ENCODE measurements around the gene KRTAP12-2. TPM values are rescaled to one million over a fixed set of nuclear protein-coding genes. Genes with fewer than 3 reads are reported as not detected.

The KRTAP12-2 gene
- total RNA-seq, 1 donor, result not detected

GRCh38 chr21:44684483-44684882 lies 17.8 kb upstream of the KRTAP12-2 start:
- H3K4me2 ChIP-seq (ENCODE audit: insufficient read depth, low read length), result no peak overlapping the region
- TF ChIP-seq, protein P1, sequence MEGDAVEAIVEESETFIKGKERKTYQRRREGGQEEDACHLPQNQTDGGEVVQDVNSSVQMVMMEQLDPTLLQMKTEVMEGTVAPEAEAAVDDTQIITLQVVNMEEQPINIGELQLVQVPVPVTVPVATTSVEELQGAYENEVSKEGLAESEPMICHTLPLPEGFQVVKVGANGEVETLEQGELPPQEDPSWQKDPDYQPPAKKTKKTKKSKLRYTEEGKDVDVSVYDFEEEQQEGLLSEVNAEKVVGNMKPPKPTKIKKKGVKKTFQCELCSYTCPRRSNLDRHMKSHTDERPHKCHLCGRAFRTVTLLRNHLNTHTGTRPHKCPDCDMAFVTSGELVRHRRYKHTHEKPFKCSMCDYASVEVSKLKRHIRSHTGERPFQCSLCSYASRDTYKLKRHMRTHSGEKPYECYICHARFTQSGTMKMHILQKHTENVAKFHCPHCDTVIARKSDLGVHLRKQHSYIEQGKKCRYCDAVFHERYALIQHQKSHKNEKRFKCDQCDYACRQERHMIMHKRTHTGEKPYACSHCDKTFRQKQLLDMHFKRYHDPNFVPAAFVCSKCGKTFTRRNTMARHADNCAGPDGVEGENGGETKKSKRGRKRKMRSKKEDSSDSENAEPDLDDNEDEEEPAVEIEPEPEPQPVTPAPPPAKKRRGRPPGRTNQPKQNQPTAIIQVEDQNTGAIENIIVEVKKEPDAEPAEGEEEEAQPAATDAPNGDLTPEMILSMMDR (IDR thresholded peaks at IDR 0.05; ENCODE audit: extremely low read depth, low read depth, low read length), result no peak
- peaks cover 10% of the 10 kb centered on the region for H3K27me3 ChIP-seq (ENCODE audit: insufficient read depth, low read length)
- DNase-seq (ENCODE audit: insufficient read length, low spot score, missing footprints), result no peak
- no peaks in the 10 kb centered on the region for H3K4me1 ChIP-seq (ENCODE audit: insufficient read depth, low read length)
- H4K20me1 ChIP-seq (ENCODE audit: insufficient read depth, low read length), result no peaks in the 10 kb centered on the region
- H2AFZ ChIP-seq (ENCODE audit: low read length), result no peak overlapping the region
- H3K27ac ChIP-seq (ENCODE audit: low read depth, low read length), result no peak overlapping the region
- no peaks in the 10 kb centered on the region for H3K9me3 ChIP-seq (ENCODE audit: low read depth, low read length)
- no peaks in the 10 kb centered on the region for H3K79me2 ChIP-seq (ENCODE audit: insufficient read depth, low read length)
- no peaks in the 10 kb centered on the region for H3K36me3 ChIP-seq (ENCODE audit: insufficient read depth, low read length)
- no peak overlapping the region for H3K4me3 ChIP-seq (ENCODE audit: insufficient read depth, low read length)

DNA sequence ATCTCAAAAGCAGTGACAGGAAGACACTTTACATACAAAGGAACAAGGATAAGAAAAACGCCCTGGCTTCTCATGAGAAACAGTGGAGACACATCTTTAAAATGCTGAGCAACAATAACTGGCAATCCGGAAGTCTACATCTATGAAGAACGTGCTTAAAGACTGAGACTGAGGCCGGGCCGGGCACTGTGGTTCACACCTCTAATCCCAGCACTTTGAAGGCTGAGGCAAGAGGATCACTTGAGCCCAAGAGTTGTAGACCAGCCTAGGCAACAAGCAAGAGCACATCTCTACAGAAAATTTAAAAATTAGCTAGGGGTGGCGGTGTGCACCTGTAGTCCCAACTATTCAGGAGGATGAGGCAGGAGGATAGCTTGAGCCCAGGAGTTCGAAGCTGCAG lies 17.4 kb upstream of the KRTAP12-2 start:
- Histone ChIP-seq H3K27me3 (ENCODE audit: insufficient read depth, low read length) (peaks cover 10% of the 10 kb centered on the region), H3K9me3 (ENCODE audit: low read depth, low read length) (no peaks in the 10 kb centered on the region), H3K4me2 (ENCODE audit: insufficient read depth, low read length) (no peak overlapping the region), H2AFZ (ENCODE audit: low read length) (no peak overlapping the region), H3K36me3 (ENCODE audit: insufficient read depth, low read length) (no peaks in the 10 kb centered on the region), H4K20me1 (ENCODE audit: insufficient read depth, low read length) (no peaks in the 10 kb centered on the region), H3K4me1 (ENCODE audit: insufficient read depth, low read length) (no peaks in the 10 kb centered on the region), H3K4me3 (ENCODE audit: insufficient read depth, low read length) (no peak overlapping the region), H3K27ac (ENCODE audit: low read depth, low read length) (no peak overlapping the region), H3K79me2 (ENCODE audit: insufficient read depth, low read length) (no peaks in the 10 kb centered on the region)
- DNase-seq (ENCODE audit: insufficient read length, low spot score, missing footprints), result no peak
- TF ChIP-seq, protein P1 (IDR thresholded peaks at IDR 0.05; ENCODE audit: extremely low read depth, low read depth, low read length), result no peak

GRCh38 chr21:44682580-44683151 lies 15.9 kb upstream of the KRTAP12-2 start:
- Histone ChIP-seq H3K79me2 (ENCODE audit: insufficient read depth, low read length) (no peaks in the 10 kb centered on the region), H3K4me3 (ENCODE audit: insufficient read depth, low read length) (no peak overlapping the region), H3K9me3 (ENCODE audit: low read depth, low read length) (no peaks in the 10 kb centered on the region), H3K27ac (ENCODE audit: low read depth, low read length) (no peak overlapping the region), H2AFZ (ENCODE audit: low read length) (no peak overlapping the region), H4K20me1 (ENCODE audit: insufficient read depth, low read length) (no peaks in the 10 kb centered on the region), H3K36me3 (ENCODE audit: insufficient read depth, low read length) (no peaks in the 10 kb centered on the region), H3K4me1 (ENCODE audit: insufficient read depth, low read length) (no peaks in the 10 kb centered on the region), H3K27me3 (ENCODE audit: insufficient read depth, low read length) (peaks cover 5% of the 10 kb centered on the region), H3K4me2 (ENCODE audit: insufficient read depth, low read length) (no peak overlapping the region)
- TF ChIP-seq, protein P1 (IDR thresholded peaks at IDR 0.05; ENCODE audit: extremely low read depth, low read depth, low read length), result no peak
- no peak for DNase-seq (ENCODE audit: insufficient read length, low spot score, missing footprints)

GRCh38 chr21:44681861-44682579 lies 15.3 kb upstream of the KRTAP12-2 start, which contains the start of gene KRTAP12-1:
Gene KRTAP12-1 (minus strand): TSS chr21:44682163. CDS start chr21:44682123, 40 bp downstream.
- Histone ChIP-seq H3K4me3 (ENCODE audit: insufficient read depth, low read length) (no peak within 1 kb of the TSS), H3K79me2 (ENCODE audit: insufficient read depth, low read length) (no peaks in the 10 kb centered on the region), H4K20me1 (ENCODE audit: insufficient read depth, low read length) (no peaks in the 10 kb centered on the region), H3K4me1 (ENCODE audit: insufficient read depth, low read length) (no peaks in the 10 kb centered on the region), H3K4me2 (ENCODE audit: insufficient read depth, low read length) (no peak within 1 kb of the TSS), H3K36me3 (ENCODE audit: insufficient read depth, low read length) (no peaks in the 10 kb centered on the region), H2AFZ (ENCODE audit: low read length) (no peak within 1 kb of the TSS), H3K9me3 (ENCODE audit: low read depth, low read length) (no peaks in the 10 kb centered on the region), H3K27me3 (ENCODE audit: insufficient read depth, low read length) (peaks cover 1% of the 10 kb centered on the region), H3K27ac (ENCODE audit: low read depth, low read length) (no peak within 1 kb of the TSS)
- TF ChIP-seq, protein P1 (IDR thresholded peaks at IDR 0.05; ENCODE audit: extremely low read depth, low read depth, low read length), result no peak
- no peak for DNase-seq (ENCODE audit: insufficient read length, low spot score, missing footprints)
